OCI-LY7 (cell line): Measurements from ENCODE around the gene AGPAT2.

Source experiments
- EZH2phosphoT487 ChIP-seq: fragments of 200-600 bp; sonication (generic); IDR thresholded peaks from 2 replicates; pipeline ENCODE4 v1.6.1; 2018; ENCODE audit warnings: low read depth, borderline replicate concordance, mild to moderate bottlenecking, mixed run types, antibody characterized with exemption, low read length, moderate library complexity, mixed read lengths
- TF ChIP-seq, protein P1 (sequence below): fragments of 200-600 bp; sonication (generic); conservative IDR thresholded peaks from 2 replicates; pipeline ENCODE4 v1.5.1; 2014; ENCODE audit warnings: mild to moderate bottlenecking, antibody characterized with exemption, low read length, moderate library complexity, mixed read lengths

DNA sequence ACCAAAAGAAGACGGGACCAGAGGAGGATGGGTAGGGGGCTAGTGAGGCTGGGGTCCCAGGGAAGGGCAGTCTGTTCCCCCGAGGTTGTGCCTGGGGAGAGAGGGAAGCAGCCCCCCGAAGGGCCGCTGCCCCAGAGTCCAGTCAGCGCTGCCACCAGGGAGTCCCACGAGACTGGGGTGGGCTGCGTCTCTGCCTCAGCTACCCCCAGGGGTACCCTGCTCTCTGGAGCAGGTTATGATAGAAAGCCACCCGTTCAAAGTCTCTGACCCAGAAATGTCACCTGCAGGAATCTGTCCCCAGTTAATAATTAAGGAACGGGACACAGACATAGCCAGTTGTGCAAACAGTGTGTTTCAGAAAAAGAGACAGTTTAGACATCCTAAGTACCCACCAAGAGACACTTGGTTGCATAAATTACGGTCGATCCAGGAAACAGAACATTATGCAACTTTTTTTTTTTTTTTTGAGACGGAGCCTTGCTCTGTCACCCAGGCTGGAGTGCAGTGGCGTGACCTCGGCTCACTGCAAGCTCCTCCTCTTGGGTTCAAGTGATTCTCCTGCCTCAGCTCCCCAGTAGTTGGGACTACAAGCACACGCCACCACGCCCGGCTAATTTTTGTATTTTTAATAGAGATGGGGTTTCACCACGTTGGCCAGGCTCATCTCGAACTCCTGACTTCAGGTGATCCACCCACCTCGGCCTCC is 10.7 kb upstream of the AGPAT2 start:
- TF ChIP-seq, protein P1, sequence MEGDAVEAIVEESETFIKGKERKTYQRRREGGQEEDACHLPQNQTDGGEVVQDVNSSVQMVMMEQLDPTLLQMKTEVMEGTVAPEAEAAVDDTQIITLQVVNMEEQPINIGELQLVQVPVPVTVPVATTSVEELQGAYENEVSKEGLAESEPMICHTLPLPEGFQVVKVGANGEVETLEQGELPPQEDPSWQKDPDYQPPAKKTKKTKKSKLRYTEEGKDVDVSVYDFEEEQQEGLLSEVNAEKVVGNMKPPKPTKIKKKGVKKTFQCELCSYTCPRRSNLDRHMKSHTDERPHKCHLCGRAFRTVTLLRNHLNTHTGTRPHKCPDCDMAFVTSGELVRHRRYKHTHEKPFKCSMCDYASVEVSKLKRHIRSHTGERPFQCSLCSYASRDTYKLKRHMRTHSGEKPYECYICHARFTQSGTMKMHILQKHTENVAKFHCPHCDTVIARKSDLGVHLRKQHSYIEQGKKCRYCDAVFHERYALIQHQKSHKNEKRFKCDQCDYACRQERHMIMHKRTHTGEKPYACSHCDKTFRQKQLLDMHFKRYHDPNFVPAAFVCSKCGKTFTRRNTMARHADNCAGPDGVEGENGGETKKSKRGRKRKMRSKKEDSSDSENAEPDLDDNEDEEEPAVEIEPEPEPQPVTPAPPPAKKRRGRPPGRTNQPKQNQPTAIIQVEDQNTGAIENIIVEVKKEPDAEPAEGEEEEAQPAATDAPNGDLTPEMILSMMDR: no peak
- TF ChIP-seq EZH2phosphoT487: no peak
